Measurements from ENCODE around the gene LPCAT3. TPM values are rescaled to one million over a fixed set of nuclear protein-coding genes. Genes with fewer than 3 reads are reported as not detected.

LPCAT3 gene
- total RNA-seq, 1 experiment from 2014 or later, result 102 TPM

- TF ChIP-seq EZH2 (IDR thresholded peaks at IDR 0.05; ENCODE audit: low read depth) (no peak), CTCF (conservative IDR thresholded peaks at IDR 0.05) (no peak)
- no peak overlapping the region for H3K4me3 ChIP-seq
- no peaks in the 10 kb centered on the region for H3K9me3 ChIP-seq (ENCODE audit: insufficient read depth, low read depth)
- no peak overlapping the region for H3K27ac ChIP-seq
- 0 out of 2 replicates have a peak, but pooled peaks cover 5% of the 10 kb centered on the region for H3K4me1 ChIP-seq (replicated peaks; ENCODE audit: insufficient read depth)
- ChIA-PET CTCF (no interaction called here), POLR2A (ENCODE audit: unreplicated experiment) (no interaction called here)
- H3K36me3 ChIP-seq (ENCODE audit: low read depth), result no peaks in the 10 kb centered on the region; the same call in 1 of the 2 replicates
- H3F3A ChIP-seq (ENCODE audit: insufficient read depth, low read depth), result no peaks in the 10 kb centered on the region
- no peaks in the 10 kb centered on the region for H3K27me3 ChIP-seq (ENCODE audit: insufficient read depth, low read depth)
- no TSS peak for BruUV-seq (replicated peaks)
- intact Hi-C loops (cut with micrococcal nuclease; ENCODE audit: unreplicated experiment), result no loop called here
- H3K79me2 ChIP-seq (ENCODE audit: low read depth), result 0 out of 2 replicates have a peak, but pooled peaks cover 18% of the 10 kb centered on the region
- no peak overlapping the region for H3K4me2 ChIP-seq
- DNase-seq, result no peak
- no peak overlapping the region for H2AFZ ChIP-seq
- H3K9me2 ChIP-seq (ENCODE audit: insufficient read depth), result no peaks in the 10 kb centered on the region
- H4K20me1 ChIP-seq (ENCODE audit: insufficient read depth), result no peaks in the 10 kb centered on the region
Observed at GRCh38 chr12:7009512-7009911, 8.8 kb downstream of the LPCAT3 start.

- ChIA-PET POLR2A (ENCODE audit: unreplicated experiment) (interaction anchor here (0.7 kb wide), 1 partner anchor 45 kb away, joined by 4 read pairs; no protein-coding TSS in a partner anchor), CTCF (interaction anchor here (0.6 kb wide), 1 partner anchor 97 kb away, joined by 3 read pairs; no protein-coding TSS in a partner anchor)
- no peak overlapping the region for H3K27ac ChIP-seq
- no TSS peak for BruUV-seq (replicated peaks)
- H3K9me2 ChIP-seq (ENCODE audit: insufficient read depth), result no peaks in the 10 kb centered on the region
- no peak for DNase-seq
- H3K27me3 ChIP-seq (ENCODE audit: insufficient read depth, low read depth), result no peaks in the 10 kb centered on the region
- no peaks in the 10 kb centered on the region for H3K9me3 ChIP-seq (ENCODE audit: insufficient read depth, low read depth)
- no peaks in the 10 kb centered on the region; the same call in 1 of the 2 replicates for H3K36me3 ChIP-seq (ENCODE audit: low read depth)
- TF ChIP-seq EZH2 (IDR thresholded peaks at IDR 0.05; ENCODE audit: low read depth) (no peak), CTCF (conservative IDR thresholded peaks at IDR 0.05) (no peak)
- H3K4me3 ChIP-seq, result no peak overlapping the region
- intact Hi-C loops (cut with micrococcal nuclease; ENCODE audit: unreplicated experiment), result no loop called here
- H3F3A ChIP-seq (ENCODE audit: insufficient read depth, low read depth), result no peaks in the 10 kb centered on the region
- 0 out of 2 replicates have a peak, but pooled peaks cover 18% of the 10 kb centered on the region for H3K79me2 ChIP-seq (ENCODE audit: low read depth)
- H2AFZ ChIP-seq, result no peak overlapping the region
- H3K4me2 ChIP-seq, result no peak overlapping the region
- H4K20me1 ChIP-seq (ENCODE audit: insufficient read depth), result no peaks in the 10 kb centered on the region
- 0 out of 2 replicates have a peak, but pooled peaks cover 5% of the 10 kb centered on the region for H3K4me1 ChIP-seq (replicated peaks; ENCODE audit: insufficient read depth)
Observed at GRCh38 chr12:7008864-7009263, 9.4 kb downstream of the LPCAT3 start.

- ChIA-PET POLR2A (ENCODE audit: unreplicated experiment) (no interaction called here), CTCF (no interaction called here)
- Histone ChIP-seq H3K27me3 (ENCODE audit: insufficient read depth, low read depth) (no peaks in the 10 kb centered on the region), H2AFZ (no peak overlapping the region), H3K4me2 (no peak overlapping the region), H3K4me3 (no peak overlapping the region), H3F3A (ENCODE audit: insufficient read depth, low read depth) (peaks cover 1% of the 10 kb centered on the region; the same call in 1 of the 2 replicates), H3K79me2 (ENCODE audit: low read depth) (0 out of 2 replicates have a peak, but pooled peaks cover 18% of the 10 kb centered on the region), H3K36me3 (ENCODE audit: low read depth) (no peaks in the 10 kb centered on the region; the same call in 1 of the 2 replicates), H3K27ac (no peak overlapping the region), H3K9me3 (ENCODE audit: insufficient read depth, low read depth) (no peaks in the 10 kb centered on the region), H3K4me1 (replicated peaks; ENCODE audit: insufficient read depth) (no peaks in the 10 kb centered on the region), H4K20me1 (ENCODE audit: insufficient read depth) (no peaks in the 10 kb centered on the region), H3K9me2 (ENCODE audit: insufficient read depth) (no peaks in the 10 kb centered on the region)
- no peak for DNase-seq
- TF ChIP-seq CTCF (conservative IDR thresholded peaks at IDR 0.05) (no peak), EZH2 (IDR thresholded peaks at IDR 0.05; ENCODE audit: low read depth) (no peak)
- BruUV-seq (replicated peaks), result no TSS peak
- intact Hi-C loops (cut with micrococcal nuclease; ENCODE audit: unreplicated experiment), result no loop called here
Observed at GRCh38 chr12:7006639-7007038, 11.6 kb downstream of the LPCAT3 start.
